Hepatocyte (in vitro differentiated cells): ENCODE data around the gene HEATR3. TPM values are rescaled to one million over a fixed set of nuclear protein-coding genes. Genes with fewer than 3 reads are reported as not detected.

Experiments used
- DNase-seq: peaks from one replicate; pipeline ENCODE4 v3.0.0-alpha.2; 2016; ENCODE audit warnings: low spot score
- H2AFZ ChIP-seq: fragments of 200-600 bp; sonication (generic); 2 replicates; pipeline ENCODE4 v1.6.0; 2016; ENCODE audit warnings: antibody characterized with exemption, mild to moderate bottlenecking
- H3K27ac ChIP-seq: fragments of 200-600 bp; sonication (generic); 2 replicates; pipeline ENCODE4 v1.5.1; 2016; ENCODE audit warnings: mild to moderate bottlenecking
- H3K27me3 ChIP-seq: fragments of 200-600 bp; sonication (generic); 2 replicates; pipeline ENCODE4 v1.6.1; 2016
- H3K36me3 ChIP-seq: fragments of 200-600 bp; sonication (generic); replicated peaks from 2 replicates; pipeline ENCODE4 v1.5.1; 2016; ENCODE audit warnings: low read depth; ENCODE audit not compliant: insufficient read depth
- H3K4me1 ChIP-seq: fragments of 200-600 bp; sonication (generic); 2 replicates; pipeline ENCODE4 v1.5.1; 2016; ENCODE audit warnings: mild to moderate bottlenecking, moderate library complexity; ENCODE audit not compliant: insufficient read depth
- H3K4me2 ChIP-seq: fragments of 200-600 bp; sonication (generic); 2 replicates; pipeline ENCODE4 v1.6.0; 2016
- H3K4me3 ChIP-seq: fragments of 200-600 bp; sonication (generic); 2 replicates; pipeline ENCODE4 v1.5.1; 2016; ENCODE audit warnings: mild to moderate bottlenecking
- H3K79me2 ChIP-seq: fragments of 200-600 bp; sonication (generic); 2 replicates; pipeline ENCODE4 v1.6.0; 2017; ENCODE audit warnings: mild to moderate bottlenecking
- H3K9me2 ChIP-seq: fragments of 200-600 bp; sonication (generic); replicated peaks from 2 replicates; pipeline ENCODE4 v1.6.0; 2017; ENCODE audit warnings: mild to moderate bottlenecking; ENCODE audit not compliant: insufficient read depth
- H3K9me3 ChIP-seq: fragments of 200-600 bp; sonication (generic); 2 replicates; pipeline ENCODE4 v1.5.1; 2016; ENCODE audit warnings: low read depth, mild to moderate bottlenecking
- H4K20me1 ChIP-seq: fragments of 200-600 bp; sonication (generic); 2 replicates; pipeline ENCODE4 v1.6.0; 2016; ENCODE audit warnings: mild to moderate bottlenecking; ENCODE audit not compliant: insufficient read depth, poor library complexity, severe bottlenecking
- CTCF ChIP-seq: fragments of 200-600 bp; sonication (generic); IDR thresholded peaks from 2 replicates; pipeline ENCODE4 v1.5.1; 2016; ENCODE audit warnings: antibody characterized with exemption, mild to moderate bottlenecking; ENCODE audit not compliant: poor library complexity
- EZH2 ChIP-seq: fragments of 200-600 bp; sonication (generic); IDR thresholded peaks from 2 replicates; pipeline ENCODE4 v1.6.1; 2016; ENCODE audit warnings: antibody characterized with exemption, mild to moderate bottlenecking, borderline replicate concordance
- EZH2phosphoT487 ChIP-seq: fragments of 200-600 bp; sonication (generic); IDR thresholded peaks from one replicate; pipeline ENCODE4 v1.6.1; 2018; ENCODE audit warnings: antibody characterized with exemption, mild to moderate bottlenecking, low read depth, moderate library complexity; ENCODE audit not compliant: unreplicated experiment, severe bottlenecking
- WGBS: methylation state at CpG from one replicate; pipeline ENCODE4 v1.1.6; 2016; ENCODE audit warnings: low lambda C conversion rate; ENCODE audit errors: missing lambda C conversion rate; 5-methylcytosine and 5-hydroxymethylcytosine counted together
- polyA plus RNA-seq: library from polyadenylated mRNA; unstranded; fragments of >200 nt; fragmentation: Nextera tagmentation; extraction: Ambion mirVana; gene quantifications from 2 replicates; pipeline ENCODE4 v1.2.1, GENCODE V29; 2016
- total RNA-seq: library from RNA; depleted of rRNA; stranded (reverse); fragments of >200 nt; gene quantifications from 2 replicates; pipeline ENCODE4 v1.2.3, GENCODE V29; 2014

The HEATR3 gene
- total and polyA plus RNA-seq, 2 experiments from 2014 or later, result 3.8 to 16.8 TPM

DNA sequence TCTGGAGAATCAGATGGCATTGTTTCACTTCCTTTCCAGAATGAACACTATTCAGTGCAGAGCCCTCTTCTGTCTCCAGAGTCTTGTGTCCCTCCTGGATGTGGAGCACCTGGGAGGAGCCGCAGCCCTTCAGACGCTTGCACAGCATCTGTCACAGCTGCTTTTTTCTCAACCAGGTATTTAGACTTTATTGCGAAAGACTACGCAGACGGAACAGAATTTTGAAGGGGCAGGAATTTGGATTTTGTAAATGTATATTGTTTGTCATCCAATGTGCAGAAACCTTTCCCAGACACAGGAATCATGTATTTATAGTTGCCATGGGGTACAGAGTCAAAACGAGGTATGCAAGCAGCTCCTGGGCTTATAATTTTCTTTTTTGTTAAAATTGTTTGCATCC lies 20.4 kb downstream of the HEATR3 start:
- H3K9me2 ChIP-seq, result no peaks in the 10 kb centered on the region
- H3K79me2 ChIP-seq, result no peaks in the 10 kb centered on the region
- no peak overlapping the region for H2AFZ ChIP-seq
- no peaks in the 10 kb centered on the region for H3K36me3 ChIP-seq
- no peaks in the 10 kb centered on the region for H4K20me1 ChIP-seq
- H3K4me2 ChIP-seq, result no peak overlapping the region
- no peak overlapping the region for H3K27ac ChIP-seq
- no peaks in the 10 kb centered on the region for H3K27me3 ChIP-seq
- no peaks in the 10 kb centered on the region for H3K4me1 ChIP-seq
- no peak for DNase-seq
- over 99% methylated on average over 6 of the region's 6 CpGs for WGBS
- no peaks in the 10 kb centered on the region for H3K9me3 ChIP-seq
- H3K4me3 ChIP-seq, result no peak overlapping the region
- TF ChIP-seq CTCF (no peak), EZH2 (no peak), EZH2phosphoT487 (no peak)

- Histone ChIP-seq H4K20me1 (no peaks in the 10 kb centered on the region), H3K9me2 (no peaks in the 10 kb centered on the region), H3K4me3 (no peak overlapping the region), H2AFZ (no peak overlapping the region), H3K4me2 (no peak overlapping the region), H3K9me3 (no peaks in the 10 kb centered on the region), H3K79me2 (no peaks in the 10 kb centered on the region), H3K36me3 (no peaks in the 10 kb centered on the region), H3K4me1 (no peaks in the 10 kb centered on the region), H3K27me3 (no peaks in the 10 kb centered on the region), H3K27ac (no peak overlapping the region)
- WGBS, result 91% methylated on average over 3 of the region's 3 CpGs
- no peak for DNase-seq
- TF ChIP-seq EZH2phosphoT487 (no peak), EZH2 (no peak), CTCF (no peak)
Measured at GRCh38 chr16:50088302-50088701, 22.5 kb downstream of the HEATR3 start.

- Histone ChIP-seq H3K4me1 (no peaks in the 10 kb centered on the region), H3K4me2 (no peak overlapping the region), H3K4me3 (no peak overlapping the region), H3K27me3 (no peaks in the 10 kb centered on the region), H3K27ac (no peak overlapping the region), H4K20me1 (no peaks in the 10 kb centered on the region), H3K9me3 (no peaks in the 10 kb centered on the region), H3K9me2 (no peaks in the 10 kb centered on the region), H2AFZ (no peak overlapping the region), H3K79me2 (no peaks in the 10 kb centered on the region), H3K36me3 (no peaks in the 10 kb centered on the region)
- TF ChIP-seq CTCF (no peak), EZH2 (no peak), EZH2phosphoT487 (no peak)
- 94% methylated on average over 6 of the region's 6 CpGs for WGBS
- no peak for DNase-seq
Measured at GRCh38 chr16:50092891-50093290, 27.1 kb downstream of the HEATR3 start.
